Measurements from ENCODE around the gene KPNB1. TPM values are rescaled to one million over a fixed set of nuclear protein-coding genes. Genes with fewer than 3 reads are reported as not detected.

Gene KPNB1
- total RNA-seq, 2 experiments from 2014 or later = 232 to 453 TPM

DNA sequence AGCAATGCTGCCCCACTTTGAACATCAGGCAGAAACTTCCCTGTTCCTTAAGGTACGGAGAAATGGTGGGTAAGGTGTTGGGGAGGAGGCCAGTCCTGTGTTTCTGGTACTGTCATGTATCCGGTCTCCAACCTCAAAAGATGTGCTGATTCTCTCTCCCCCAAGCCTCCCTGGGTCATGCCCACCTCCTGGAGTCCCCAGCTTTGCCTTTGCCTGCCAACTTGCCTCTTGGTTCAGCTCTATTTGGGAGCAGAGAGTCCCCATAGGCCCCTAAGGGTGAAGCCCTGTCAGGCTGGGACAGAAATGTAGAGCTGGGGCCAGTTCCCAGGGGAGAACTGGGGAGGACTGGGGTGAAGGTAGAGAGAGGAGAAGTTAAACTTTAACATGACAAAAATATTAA lies 81.7 kb downstream of the KPNB1 start:
- TF ChIP-seq EZH2phosphoT487 (IDR thresholded peaks at IDR 0.05; ENCODE audit: borderline replicate concordance, low read depth, low read length) = no peak
- TF ChIP-seq, protein P1, sequence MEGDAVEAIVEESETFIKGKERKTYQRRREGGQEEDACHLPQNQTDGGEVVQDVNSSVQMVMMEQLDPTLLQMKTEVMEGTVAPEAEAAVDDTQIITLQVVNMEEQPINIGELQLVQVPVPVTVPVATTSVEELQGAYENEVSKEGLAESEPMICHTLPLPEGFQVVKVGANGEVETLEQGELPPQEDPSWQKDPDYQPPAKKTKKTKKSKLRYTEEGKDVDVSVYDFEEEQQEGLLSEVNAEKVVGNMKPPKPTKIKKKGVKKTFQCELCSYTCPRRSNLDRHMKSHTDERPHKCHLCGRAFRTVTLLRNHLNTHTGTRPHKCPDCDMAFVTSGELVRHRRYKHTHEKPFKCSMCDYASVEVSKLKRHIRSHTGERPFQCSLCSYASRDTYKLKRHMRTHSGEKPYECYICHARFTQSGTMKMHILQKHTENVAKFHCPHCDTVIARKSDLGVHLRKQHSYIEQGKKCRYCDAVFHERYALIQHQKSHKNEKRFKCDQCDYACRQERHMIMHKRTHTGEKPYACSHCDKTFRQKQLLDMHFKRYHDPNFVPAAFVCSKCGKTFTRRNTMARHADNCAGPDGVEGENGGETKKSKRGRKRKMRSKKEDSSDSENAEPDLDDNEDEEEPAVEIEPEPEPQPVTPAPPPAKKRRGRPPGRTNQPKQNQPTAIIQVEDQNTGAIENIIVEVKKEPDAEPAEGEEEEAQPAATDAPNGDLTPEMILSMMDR (conservative IDR thresholded peaks at IDR 0.05; ENCODE audit: low read length) = no peak
- no peak overlapping the region for H2AFZ ChIP-seq (ENCODE audit: low read length)
- no peak overlapping the region for H3K27ac ChIP-seq (ENCODE audit: low read depth, low read length, poor library complexity, severe bottlenecking)
- H3K9me3 ChIP-seq (ENCODE audit: low read length) = no peaks in the 10 kb centered on the region
- DNase-seq (ENCODE audit: low spot score) = no peak
- CTCF ChIA-PET (ENCODE audit: unreplicated experiment) = no interaction called here
- BruUV-seq (replicated peaks) = no TSS peak
- H3K9me2 ChIP-seq (ENCODE audit: insufficient read depth, low read length) = no peaks in the 10 kb centered on the region
- H3K4me3 ChIP-seq (ENCODE audit: low read depth, low read length, poor library complexity, severe bottlenecking) = no peak overlapping the region
- no peaks in the 10 kb centered on the region for H3K4me1 ChIP-seq (ENCODE audit: insufficient read depth, low read length, poor library complexity, severe bottlenecking)
- H4K20me1 ChIP-seq (ENCODE audit: insufficient read depth, low read length) = no peaks in the 10 kb centered on the region; the same call in 1 of the 2 replicates
- no peak overlapping the region for H3K4me2 ChIP-seq (ENCODE audit: low read length)
- POLR2A ChIA-PET = no interaction called here
- no peaks in the 10 kb centered on the region for H3K79me2 ChIP-seq (ENCODE audit: insufficient read depth, low read depth, low read length)
- intact Hi-C loops (cut with micrococcal nuclease; ENCODE audit: unreplicated experiment) = no loop called here
- H3K36me3 ChIP-seq (ENCODE audit: insufficient read depth, low read length) = no peaks in the 10 kb centered on the region

DNA sequence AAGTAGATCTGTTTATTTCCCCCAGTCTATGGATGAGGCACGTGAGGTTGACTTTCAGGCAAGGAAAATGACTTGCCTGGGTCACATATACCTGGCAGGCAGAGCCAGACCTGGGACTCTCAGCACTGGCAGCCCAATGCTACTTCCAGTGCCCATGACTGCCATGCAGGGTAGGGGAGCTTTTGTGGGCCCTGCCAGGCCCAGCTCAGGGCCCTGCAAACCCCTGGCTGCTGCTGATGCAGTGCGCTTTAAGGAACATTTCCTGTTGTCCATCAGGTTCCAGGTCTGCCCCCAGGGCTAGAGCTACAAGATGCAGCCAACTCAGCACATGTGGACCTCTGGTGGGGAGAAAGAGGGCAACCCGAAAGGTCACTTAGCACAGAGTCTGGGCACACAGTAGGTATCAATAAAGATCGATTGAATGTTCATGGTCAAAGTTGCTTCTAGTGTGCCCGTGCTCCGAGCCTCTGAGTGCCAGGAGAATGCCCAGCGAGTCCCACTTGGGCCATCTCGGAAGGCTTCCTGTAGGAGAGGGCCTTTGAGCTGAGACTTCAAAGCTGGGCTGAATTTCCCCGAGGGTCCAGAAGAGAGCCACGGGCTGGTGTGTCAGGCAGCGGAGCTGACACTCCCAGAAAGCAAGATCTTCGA lies 82.8 kb downstream of the KPNB1 start:
- Histone ChIP-seq H3K36me3 (ENCODE audit: insufficient read depth, low read length) (no peaks in the 10 kb centered on the region), H3K4me2 (ENCODE audit: low read length) (0 out of 2 replicates have a peak overlapping the region, but pooled peaks have one; percentile 20), H2AFZ (ENCODE audit: low read length) (no peak overlapping the region), H3K9me2 (ENCODE audit: insufficient read depth, low read length) (no peaks in the 10 kb centered on the region), H3K9me3 (ENCODE audit: low read length) (no peaks in the 10 kb centered on the region), H3K4me3 (ENCODE audit: low read depth, low read length, poor library complexity, severe bottlenecking) (no peak overlapping the region), H4K20me1 (ENCODE audit: insufficient read depth, low read length) (no peaks in the 10 kb centered on the region; the same call in 1 of the 2 replicates), H3K4me1 (ENCODE audit: insufficient read depth, low read length, poor library complexity, severe bottlenecking) (no peaks in the 10 kb centered on the region), H3K27ac (ENCODE audit: low read depth, low read length, poor library complexity, severe bottlenecking) (no peak overlapping the region), H3K79me2 (ENCODE audit: insufficient read depth, low read depth, low read length) (no peaks in the 10 kb centered on the region)
- BruUV-seq (replicated peaks) = no TSS peak
- intact Hi-C loops (cut with micrococcal nuclease; ENCODE audit: unreplicated experiment) = no loop called here
- CTCF ChIA-PET (ENCODE audit: unreplicated experiment) = no interaction called here
- POLR2A ChIA-PET = interaction anchor here (0.5 kb wide), 1 partner anchor 294 kb away, joined by 5 read pairs; no protein-coding TSS in a partner anchor
- no peak for DNase-seq (ENCODE audit: low spot score)
- TF ChIP-seq, protein P1 (conservative IDR thresholded peaks at IDR 0.05; ENCODE audit: low read length) = no peak
- TF ChIP-seq EZH2phosphoT487 (IDR thresholded peaks at IDR 0.05; ENCODE audit: borderline replicate concordance, low read depth, low read length) = no peak

DNA sequence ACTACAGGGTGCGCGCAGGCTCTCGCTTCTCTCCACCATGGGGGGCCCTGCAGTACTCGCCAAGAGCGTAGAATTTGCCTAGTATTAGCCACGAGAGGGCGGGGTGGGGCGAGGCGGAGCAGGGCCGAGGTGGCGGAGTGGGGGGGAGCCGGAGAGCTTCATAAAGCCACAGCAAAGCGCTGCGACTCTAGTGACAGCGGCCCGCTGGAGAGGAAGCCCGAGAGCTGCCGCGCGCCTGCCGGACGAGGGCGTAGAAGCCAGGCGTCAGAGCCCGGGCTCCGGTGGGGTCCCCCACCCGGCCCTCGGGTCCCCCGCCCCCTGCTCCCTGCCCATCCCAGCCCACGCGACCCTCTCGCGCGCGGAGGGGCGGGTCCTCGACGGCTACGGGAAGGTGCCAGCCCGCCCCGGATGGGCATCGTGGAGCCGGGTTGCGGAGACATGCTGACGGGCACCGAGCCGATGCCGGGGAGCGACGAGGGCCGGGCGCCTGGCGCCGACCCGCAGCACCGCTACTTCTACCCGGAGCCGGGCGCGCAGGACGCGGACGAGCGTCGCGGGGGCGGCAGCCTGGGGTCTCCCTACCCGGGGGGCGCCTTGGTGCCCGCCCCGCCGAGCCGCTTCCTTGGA lies 83.4 kb downstream of the KPNB1 start, which contains the start of gene TBX21:
TBX21 (plus strand) TSS at position 190 of the 627 bp plus-strand sequence; CDS start at position 409, 219 bp downstream.
- Histone ChIP-seq H3K4me1 (ENCODE audit: insufficient read depth, low read length, poor library complexity, severe bottlenecking) (no peaks in the 10 kb centered on the region), H3K4me3 (ENCODE audit: low read depth, low read length, poor library complexity, severe bottlenecking) (no peak within 1 kb of the TSS), H4K20me1 (ENCODE audit: insufficient read depth, low read length) (no peaks in the 10 kb centered on the region), H3K4me2 (ENCODE audit: low read length) (0 out of 2 replicates have a peak within 1 kb of the TSS, but pooled peaks have one; percentile 20), H2AFZ (ENCODE audit: low read length) (no peak within 1 kb of the TSS), H3K79me2 (ENCODE audit: insufficient read depth, low read depth, low read length) (no peaks in the 10 kb centered on the region), H3K9me3 (ENCODE audit: low read length) (no peaks in the 10 kb centered on the region), H3K36me3 (ENCODE audit: insufficient read depth, low read length) (no peaks in the 10 kb centered on the region), H3K9me2 (ENCODE audit: insufficient read depth, low read length) (no peaks in the 10 kb centered on the region), H3K27ac (ENCODE audit: low read depth, low read length, poor library complexity, severe bottlenecking) (no peak within 1 kb of the TSS)
- intact Hi-C loops (cut with micrococcal nuclease; ENCODE audit: unreplicated experiment) = no loop called here
- CTCF ChIA-PET (ENCODE audit: unreplicated experiment) = no interaction called here
- POLR2A ChIA-PET = no interaction called here
- no TSS peak for BruUV-seq (replicated peaks)
- peak; percentile 41 for DNase-seq (ENCODE audit: low spot score)
- no peak for TF ChIP-seq EZH2phosphoT487 (IDR thresholded peaks at IDR 0.05; ENCODE audit: borderline replicate concordance, low read depth, low read length)
- TF ChIP-seq, protein P1 (conservative IDR thresholded peaks at IDR 0.05; ENCODE audit: low read length) = 0 out of 2 replicates have a peak, but pooled peaks have one; percentile 20
